Smooth muscle cell (in vitro differentiated cells): Measurements from ENCODE around the gene NPHS1. TPM values are rescaled to one million over a fixed set of nuclear protein-coding genes. Genes with fewer than 3 reads are reported as not detected.
"Not testable (repeated sequence)": the region's sequence is repeated elsewhere in the genome, so short reads cannot be mapped to it uniquely, and the experiment has no call there.

Experiments
- DNase-seq: peaks from one replicate; lab custom pipeline; 2025; ENCODE audit not compliant: unreplicated experiment; lab: John Stamatoyannopoulos, UW
- H2AFZ ChIP-seq: fragments of 200-600 bp; sonication (generic); 2 replicates; pipeline ENCODE4 v1.6.0; 2016; ENCODE audit warnings: antibody characterized with exemption, low read depth, mild to moderate bottlenecking
- H3F3A ChIP-seq: fragments of 200-600 bp; sonication (generic); 2 replicates; pipeline ENCODE4 v1.6.0; 2017; ENCODE audit warnings: antibody characterized with exemption, low read depth
- H3K27ac ChIP-seq: fragments of 200-600 bp; sonication (generic); 2 replicates; pipeline ENCODE4 v1.5.1; 2016; ENCODE audit warnings: low read depth, mild to moderate bottlenecking
- H3K27me3 ChIP-seq: fragments of 200-600 bp; sonication (generic); 2 replicates; pipeline ENCODE4 v1.6.1; 2016; ENCODE audit warnings: low read depth, mild to moderate bottlenecking
- H3K36me3 ChIP-seq: fragments of 200-600 bp; sonication (generic); 2 replicates; pipeline ENCODE4 v1.5.1; 2016; ENCODE audit warnings: low read depth
- H3K4me1 ChIP-seq: fragments of 200-600 bp; sonication (generic); 2 replicates; pipeline ENCODE4 v1.5.1; 2016; ENCODE audit warnings: low read depth
- H3K4me2 ChIP-seq: fragments of 200-600 bp; sonication (generic); 2 replicates; pipeline ENCODE4 v1.6.0; 2016; ENCODE audit warnings: mild to moderate bottlenecking
- H3K4me3 ChIP-seq: fragments of 200-600 bp; sonication (generic); 2 replicates; pipeline ENCODE4 v1.5.1; 2016; ENCODE audit warnings: mild to moderate bottlenecking
- H3K79me2 ChIP-seq: fragments of 200-600 bp; sonication (generic); 2 replicates; pipeline ENCODE4 v1.6.0; 2016; ENCODE audit warnings: low read depth, mild to moderate bottlenecking
- H3K9ac ChIP-seq: fragments of 200-600 bp; sonication (generic); 2 replicates; pipeline ENCODE4 v1.6.0; 2016; ENCODE audit warnings: low read depth
- H3K9me3 ChIP-seq: fragments of 200-600 bp; sonication (generic); replicated peaks from 2 replicates; pipeline ENCODE4 v1.5.1; 2016; ENCODE audit warnings: low read depth
- H4K20me1 ChIP-seq: fragments of 200-600 bp; sonication (generic); 2 replicates; pipeline ENCODE4 v1.6.0; 2016; ENCODE audit warnings: low read depth
- WGBS: methylation state at CpG from one replicate; pipeline ENCODE4 v1.1.7; 2016; ENCODE audit warnings: low lambda C conversion rate; 5-methylcytosine and 5-hydroxymethylcytosine counted together
- polyA plus RNA-seq: library from polyadenylated mRNA; unstranded; fragments of >200 nt; fragmentation: Nextera tagmentation; extraction: Ambion mirVana; gene quantifications from 2 replicates; pipeline ENCODE4 v1.2.1, GENCODE V29; 2016
- total RNA-seq: library from RNA; depleted of rRNA; stranded (reverse); fragments of >200 nt; gene quantifications from 2 replicates; pipeline ENCODE4 v1.2.3, GENCODE V29; 2014
- TF ChIP-seq, protein P1 (sequence below): fragments of 200-600 bp; sonication (generic); IDR thresholded peaks from 2 replicates; pipeline ENCODE4 v1.5.1; 2017; ENCODE audit warnings: borderline replicate concordance, mild to moderate bottlenecking, antibody characterized with exemption; ENCODE audit not compliant: insufficient read depth, poor library complexity, severe bottlenecking

NPHS1 gene
- total and polyA plus RNA-seq, 2 experiments from 2014 or later: not detected

DNA sequence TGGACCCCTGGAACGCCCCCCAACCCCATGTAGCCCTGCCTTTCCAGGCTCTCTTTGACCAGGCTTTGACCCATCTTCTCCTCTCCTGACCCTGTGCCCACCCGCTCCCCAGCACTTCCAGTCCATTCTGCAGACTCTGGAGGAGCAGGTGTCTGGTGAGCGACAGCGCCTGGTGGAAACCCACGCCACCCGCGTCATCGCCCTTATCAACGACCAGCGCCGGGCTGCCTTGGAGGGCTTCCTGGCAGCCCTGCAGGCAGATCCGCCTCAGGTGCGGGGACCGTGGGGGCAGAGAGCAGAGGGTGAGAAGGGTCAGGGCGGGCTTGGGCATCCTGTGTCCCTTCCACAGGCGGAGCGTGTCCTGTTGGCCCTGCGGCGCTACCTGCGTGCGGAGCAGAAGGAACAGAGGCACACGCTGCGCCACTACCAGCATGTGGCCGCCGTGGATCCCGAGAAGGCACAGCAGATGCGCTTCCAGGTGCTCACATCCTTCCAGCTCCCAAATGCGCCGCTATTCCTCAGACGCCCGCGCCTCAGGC is 22.2 kb upstream of the NPHS1 start:
- peaks cover 3% of the 10 kb centered on the region for H3K4me1 ChIP-seq
- no peaks in the 10 kb centered on the region for H3K27me3 ChIP-seq
- no peaks in the 10 kb centered on the region for H4K20me1 ChIP-seq
- no peak overlapping the region for H3K4me3 ChIP-seq
- no peak overlapping the region for H3K9ac ChIP-seq
- no peak overlapping the region for H3K27ac ChIP-seq
- no peaks in the 10 kb centered on the region for H3K36me3 ChIP-seq
- H3K79me2 ChIP-seq: no peaks in the 10 kb centered on the region
- 94% methylated on average over 32 of the region's 32 CpGs for WGBS
- H3K9me3 ChIP-seq: no peaks in the 10 kb centered on the region
- H3F3A ChIP-seq: no peaks in the 10 kb centered on the region
- no peak overlapping the region for H3K4me2 ChIP-seq
- no peak overlapping the region for H2AFZ ChIP-seq
- TF ChIP-seq, protein P1, sequence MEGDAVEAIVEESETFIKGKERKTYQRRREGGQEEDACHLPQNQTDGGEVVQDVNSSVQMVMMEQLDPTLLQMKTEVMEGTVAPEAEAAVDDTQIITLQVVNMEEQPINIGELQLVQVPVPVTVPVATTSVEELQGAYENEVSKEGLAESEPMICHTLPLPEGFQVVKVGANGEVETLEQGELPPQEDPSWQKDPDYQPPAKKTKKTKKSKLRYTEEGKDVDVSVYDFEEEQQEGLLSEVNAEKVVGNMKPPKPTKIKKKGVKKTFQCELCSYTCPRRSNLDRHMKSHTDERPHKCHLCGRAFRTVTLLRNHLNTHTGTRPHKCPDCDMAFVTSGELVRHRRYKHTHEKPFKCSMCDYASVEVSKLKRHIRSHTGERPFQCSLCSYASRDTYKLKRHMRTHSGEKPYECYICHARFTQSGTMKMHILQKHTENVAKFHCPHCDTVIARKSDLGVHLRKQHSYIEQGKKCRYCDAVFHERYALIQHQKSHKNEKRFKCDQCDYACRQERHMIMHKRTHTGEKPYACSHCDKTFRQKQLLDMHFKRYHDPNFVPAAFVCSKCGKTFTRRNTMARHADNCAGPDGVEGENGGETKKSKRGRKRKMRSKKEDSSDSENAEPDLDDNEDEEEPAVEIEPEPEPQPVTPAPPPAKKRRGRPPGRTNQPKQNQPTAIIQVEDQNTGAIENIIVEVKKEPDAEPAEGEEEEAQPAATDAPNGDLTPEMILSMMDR: no peak
- DNase-seq: no peak

DNA sequence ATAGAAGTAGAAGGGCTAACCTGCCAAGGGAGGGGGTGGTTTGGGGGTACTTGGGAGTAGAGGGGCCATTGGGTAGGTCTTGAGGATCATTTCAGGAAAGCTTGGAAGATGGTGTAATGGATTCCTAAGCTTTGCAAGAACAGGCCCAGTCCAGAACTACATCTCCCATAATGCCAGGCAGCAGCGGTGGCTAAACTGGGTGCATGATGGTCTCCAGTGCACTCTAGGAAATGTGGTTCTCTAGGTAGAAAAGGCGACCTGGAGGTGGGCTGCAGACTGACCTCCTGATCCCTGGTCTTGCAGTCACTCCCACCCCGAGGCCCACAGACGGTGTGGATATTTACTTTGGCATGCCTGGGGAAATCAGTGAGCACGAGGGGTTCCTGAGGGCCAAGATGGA is 19.9 kb upstream of the NPHS1 start:
- peaks cover 13% of the 10 kb centered on the region for H3K4me1 ChIP-seq
- no peak overlapping the region for H3K4me3 ChIP-seq
- H3K79me2 ChIP-seq: no peaks in the 10 kb centered on the region
- no peaks in the 10 kb centered on the region for H3F3A ChIP-seq
- H3K27me3 ChIP-seq: no peaks in the 10 kb centered on the region
- H4K20me1 ChIP-seq: no peaks in the 10 kb centered on the region
- DNase-seq: no peak
- 78% methylated on average over 5 of the region's 5 CpGs for WGBS
- no peaks in the 10 kb centered on the region for H3K9me3 ChIP-seq
- H2AFZ ChIP-seq: no peak overlapping the region
- H3K4me2 ChIP-seq: no peak overlapping the region
- H3K27ac ChIP-seq: no peak overlapping the region
- TF ChIP-seq, protein P1: no peak
- no peaks in the 10 kb centered on the region for H3K36me3 ChIP-seq
- H3K9ac ChIP-seq: no peak overlapping the region

DNA sequence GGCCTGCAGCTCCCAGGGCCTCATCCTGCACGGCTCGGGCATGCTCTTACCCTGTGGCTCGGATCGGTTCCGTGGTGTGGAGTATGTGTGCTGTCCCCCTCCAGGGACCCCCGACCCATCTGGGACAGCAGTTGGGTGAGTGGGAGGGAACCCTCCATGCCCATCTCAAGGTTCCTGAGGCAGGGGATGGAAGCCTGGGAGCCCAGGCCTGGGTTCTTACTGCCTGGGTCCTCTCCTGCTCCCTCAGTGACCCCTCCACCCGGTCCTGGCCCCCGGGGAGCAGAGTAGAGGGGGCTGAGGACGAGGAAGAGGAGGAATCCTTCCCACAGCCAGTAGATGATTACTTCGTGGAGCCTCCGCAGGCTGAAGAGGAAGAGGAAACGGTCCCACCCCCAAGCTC is 19.3 kb upstream of the NPHS1 start:
- Histone ChIP-seq H3K36me3 (no peaks in the 10 kb centered on the region), H3K9me3 (no peaks in the 10 kb centered on the region), H3K27me3 (no peaks in the 10 kb centered on the region), H2AFZ (no peak overlapping the region), H3K27ac (no peak overlapping the region), H3K4me3 (no peak overlapping the region), H3K4me2 (no peak overlapping the region), H3K9ac (no peak overlapping the region), H3K79me2 (no peaks in the 10 kb centered on the region), H4K20me1 (no peaks in the 10 kb centered on the region), H3F3A (no peaks in the 10 kb centered on the region), H3K4me1 (peaks cover 13% of the 10 kb centered on the region)
- TF ChIP-seq, protein P1: no peak
- 93% methylated on average over 12 of the region's 12 CpGs for WGBS
- no peak for DNase-seq

DNA sequence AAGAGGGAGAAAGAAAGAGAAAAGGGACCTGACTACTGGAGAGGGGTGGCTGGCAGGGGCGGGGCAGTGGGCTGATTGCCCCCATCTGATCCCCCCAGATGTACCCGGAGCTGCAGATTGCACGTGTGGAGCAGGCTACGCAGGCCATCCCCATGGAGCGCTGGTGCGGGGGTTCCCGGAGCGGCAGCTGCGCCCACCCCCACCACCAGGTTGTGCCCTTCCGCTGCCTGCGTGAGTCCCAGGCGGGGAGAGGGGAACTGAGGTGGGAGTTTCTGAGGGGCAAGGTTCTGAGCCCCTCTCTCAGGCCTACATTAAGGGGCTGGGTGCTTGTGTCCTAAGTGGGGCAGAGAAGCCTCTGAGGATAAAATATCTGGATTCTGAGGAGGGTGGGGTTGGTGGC is 18.5 kb upstream of the NPHS1 start:
- Histone ChIP-seq H3K4me2 (no peak overlapping the region), H3F3A (no peaks in the 10 kb centered on the region), H3K79me2 (no peaks in the 10 kb centered on the region), H3K9ac (no peak overlapping the region), H3K36me3 (no peaks in the 10 kb centered on the region), H3K27ac (no peak overlapping the region), H3K4me3 (no peak overlapping the region), H3K27me3 (no peaks in the 10 kb centered on the region), H3K4me1 (peaks cover 13% of the 10 kb centered on the region), H4K20me1 (no peaks in the 10 kb centered on the region), H3K9me3 (no peaks in the 10 kb centered on the region), H2AFZ (no peak overlapping the region)
- WGBS: 80% methylated on average over 12 of the region's 12 CpGs
- TF ChIP-seq, protein P1: no peak
- DNase-seq: no peak

DNA sequence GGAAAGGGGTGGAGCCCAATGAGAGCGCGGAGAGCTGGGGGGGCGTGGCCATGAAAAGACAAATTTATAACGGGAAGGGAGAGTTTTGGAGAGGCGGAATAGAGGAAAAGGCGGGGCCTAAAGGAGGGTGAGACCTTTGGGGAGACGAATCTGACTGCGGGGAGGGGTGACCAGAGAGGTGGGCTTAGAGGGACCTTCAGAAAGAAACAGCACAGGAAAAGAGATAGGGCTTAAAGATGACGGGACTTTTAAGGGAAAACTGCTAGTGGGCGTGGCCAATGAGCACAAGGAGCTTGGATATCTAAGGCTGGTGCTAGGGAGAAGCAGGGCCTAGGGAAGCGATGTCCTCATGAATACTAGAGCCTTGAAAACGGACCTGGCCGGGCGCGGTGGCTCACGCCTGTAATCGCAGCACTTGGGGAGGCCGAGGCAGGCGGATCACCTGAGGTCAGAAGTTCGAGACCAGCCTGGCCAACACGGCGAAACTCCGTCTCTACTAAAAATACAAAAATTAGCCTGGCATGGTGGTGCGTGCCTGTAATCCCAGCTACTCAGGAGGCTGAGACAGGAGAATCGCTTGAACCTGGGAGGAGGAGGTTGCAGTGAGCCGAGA is 17.9 kb upstream of the NPHS1 start:
- not testable (repeated sequence) for H3K79me2 ChIP-seq, H3K36me3 ChIP-seq, H3F3A ChIP-seq, H4K20me1 ChIP-seq, H3K27me3 ChIP-seq, H3K27ac ChIP-seq, H2AFZ ChIP-seq, H3K9me3 ChIP-seq, DNase-seq, H3K9ac ChIP-seq
- WGBS: 44% methylated on average over 26 of the region's 26 CpGs
- Histone ChIP-seq H3K4me1 (peaks cover 13% of the 10 kb centered on the region), H3K4me3 (peak overlapping the region; percentile 64), H3K4me2 (peak overlapping the region; percentile 92)
